ENCODE data around the gene PCDHA4. TPM values are rescaled to one million over a fixed set of nuclear protein-coding genes. Genes with fewer than 3 reads are reported as not detected.
"Not testable (repeated sequence)": the region's sequence is repeated elsewhere in the genome, so short reads cannot be mapped to it uniquely, and the experiment has no call there.

PCDHA4 gene
- total and polyA plus RNA-seq, 2 experiments from 2014 or later: not detected

DNA sequence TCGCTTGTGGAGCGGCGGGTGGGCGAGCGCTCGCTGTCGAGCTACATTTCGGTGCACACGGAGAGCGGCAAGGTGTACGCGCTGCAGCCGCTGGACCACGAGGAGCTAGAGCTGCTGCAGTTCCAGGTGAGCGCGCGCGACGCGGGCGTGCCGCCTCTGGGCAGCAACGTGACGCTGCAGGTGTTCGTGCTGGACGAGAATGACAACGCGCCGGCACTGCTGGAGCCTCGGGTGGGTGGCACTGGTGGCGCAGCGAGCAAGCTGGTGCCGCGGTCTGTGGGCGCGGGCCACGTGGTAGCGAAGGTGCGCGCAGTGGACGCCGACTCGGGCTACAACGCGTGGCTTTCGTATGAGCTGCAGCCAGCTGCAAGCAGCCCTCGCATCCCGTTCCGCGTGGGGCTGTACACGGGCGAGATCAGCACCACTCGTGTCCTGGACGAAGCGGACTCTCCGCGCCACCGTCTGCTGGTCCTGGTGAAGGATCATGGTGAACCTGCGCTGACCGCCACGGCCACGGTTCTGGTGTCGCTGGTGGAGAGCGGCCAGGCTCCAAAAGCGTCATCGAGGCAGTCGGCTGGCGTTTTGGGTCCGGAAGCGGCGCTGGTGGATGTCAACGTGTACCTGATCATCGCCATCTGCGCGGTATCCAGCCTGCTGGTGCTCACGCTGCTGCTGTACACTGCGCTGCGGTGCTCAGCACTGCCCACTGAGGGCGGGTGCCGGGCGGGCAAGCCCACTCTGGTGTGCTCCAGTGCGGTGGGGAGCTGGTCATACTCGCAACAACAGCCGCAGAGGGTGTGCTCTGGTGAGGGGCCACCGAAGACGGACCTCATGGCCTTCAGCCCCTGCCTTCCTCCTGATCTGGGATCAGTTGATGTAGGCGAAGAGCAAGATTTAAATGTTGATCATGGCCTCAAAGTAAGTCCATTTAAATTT lies 36.2 kb downstream of the PCDHA4 start:
- no peak for TF ChIP-seq EZH2phosphoT487 (IDR thresholded peaks at IDR 0.05; ENCODE audit: insufficient read depth, low read depth)
- TF ChIP-seq EZH2 (IDR thresholded peaks at IDR 0.05; ENCODE audit: insufficient read depth, poor library complexity, severe bottlenecking): no peak
- no peak overlapping the region for H2AFZ ChIP-seq
- H3K9me3 ChIP-seq (ENCODE audit: low read depth): no peaks in the 10 kb centered on the region
- H3F3A ChIP-seq (ENCODE audit: insufficient read depth): no peaks in the 10 kb centered on the region
- H3K36me3 ChIP-seq (ENCODE audit: low read depth): no peaks in the 10 kb centered on the region
- 49 to 52% methylated on average over 84 to 85 of the region's 87 CpGs for WGBS, 2 experiments (ENCODE audit: low coverage in 1 of 2, low lambda C conversion rate in 2 of 2, missing lambda C conversion rate in 2 of 2)
- H3K4me1 ChIP-seq (ENCODE audit: insufficient read depth): no peaks in the 10 kb centered on the region
- in situ Hi-C loops (cut with MboI): no loop called here
- H3K4me2 ChIP-seq (ENCODE audit: unreplicated experiment): no peak overlapping the region
- H3K27ac ChIP-seq: no peak overlapping the region
- no peaks in the 10 kb centered on the region for H3K79me2 ChIP-seq (ENCODE audit: insufficient read depth)
- no peaks in the 10 kb centered on the region for H4K20me1 ChIP-seq (ENCODE audit: insufficient read depth)
- H3K4me3 ChIP-seq: no peak overlapping the region
- no peak for DNase-seq
- H3K27me3 ChIP-seq (replicated peaks; ENCODE audit: insufficient read depth): no peaks in the 10 kb centered on the region
- H3K9me2 ChIP-seq (ENCODE audit: insufficient read depth): no peaks in the 10 kb centered on the region
- H3K9ac ChIP-seq: no peak overlapping the region

DNA sequence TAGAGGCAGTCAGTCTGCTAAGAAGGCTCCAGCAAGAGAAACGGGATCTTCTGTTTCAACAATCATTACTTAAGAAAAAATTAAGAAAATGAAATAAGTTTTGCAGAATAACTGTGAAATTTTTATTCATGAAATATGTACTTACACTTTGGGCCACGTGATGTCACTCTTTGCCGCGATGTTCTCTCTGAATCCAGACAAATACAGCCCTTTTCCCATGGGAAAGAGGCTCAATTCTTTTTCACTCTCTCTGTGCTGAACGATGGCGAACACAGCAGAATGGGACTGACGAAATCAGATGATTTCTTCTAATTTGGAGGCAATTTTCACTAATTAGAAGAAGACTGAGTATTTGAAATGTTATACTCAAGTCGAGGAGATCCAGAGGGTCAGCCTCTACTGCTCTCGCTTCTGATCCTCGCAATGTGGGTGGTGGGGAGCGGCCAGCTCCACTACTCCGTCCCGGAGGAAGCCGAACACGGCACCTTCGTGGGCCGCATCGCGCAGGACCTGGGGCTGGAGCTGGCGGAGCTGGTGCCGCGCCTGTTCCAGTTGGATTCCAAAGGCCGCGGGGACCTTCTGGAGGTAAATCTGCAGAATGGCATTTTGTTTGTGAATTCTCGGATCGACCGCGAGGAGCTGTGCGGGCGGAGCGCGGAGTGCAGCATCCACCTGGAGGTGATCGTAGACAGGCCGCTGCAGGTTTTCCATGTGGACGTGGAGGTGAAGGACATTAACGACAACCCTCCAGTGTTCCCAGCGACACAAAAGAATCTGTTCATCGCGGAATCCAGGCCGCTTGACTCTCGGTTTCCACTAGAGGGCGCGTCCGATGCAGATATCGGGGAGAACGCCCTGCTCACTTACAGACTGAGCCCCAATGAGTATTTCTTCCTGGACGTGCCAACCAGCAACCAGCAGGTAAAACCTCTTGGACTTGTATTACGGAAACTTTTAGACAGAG lies 41.6 kb downstream of the PCDHA4 start, which contains the start of gene PCDHA9:
PCDHA9 (plus strand) TSS at position 244 of the 964 bp plus-strand sequence; CDS start at position 358, 114 bp downstream.
- peak; percentile 7 for DNase-seq
- H2AFZ ChIP-seq; H3K27me3 ChIP-seq (replicated peaks; ENCODE audit: insufficient read depth); H3K4me1 ChIP-seq (ENCODE audit: insufficient read depth); in situ Hi-C loops (cut with MboI); H3K79me2 ChIP-seq (ENCODE audit: insufficient read depth); H3K9me3 ChIP-seq (ENCODE audit: low read depth); H4K20me1 ChIP-seq (ENCODE audit: insufficient read depth); H3F3A ChIP-seq (ENCODE audit: insufficient read depth); H3K4me3 ChIP-seq; H3K4me2 ChIP-seq (ENCODE audit: unreplicated experiment); H3K9ac ChIP-seq; H3K27ac ChIP-seq; H3K36me3 ChIP-seq (ENCODE audit: low read depth); H3K9me2 ChIP-seq (ENCODE audit: insufficient read depth): not testable (repeated sequence)
- WGBS, 2 experiments (ENCODE audit: low coverage in 1 of 2, low lambda C conversion rate in 2 of 2, missing lambda C conversion rate in 2 of 2): 17 to 21% methylated on average over 29 to 38 of the region's 48 CpGs

DNA sequence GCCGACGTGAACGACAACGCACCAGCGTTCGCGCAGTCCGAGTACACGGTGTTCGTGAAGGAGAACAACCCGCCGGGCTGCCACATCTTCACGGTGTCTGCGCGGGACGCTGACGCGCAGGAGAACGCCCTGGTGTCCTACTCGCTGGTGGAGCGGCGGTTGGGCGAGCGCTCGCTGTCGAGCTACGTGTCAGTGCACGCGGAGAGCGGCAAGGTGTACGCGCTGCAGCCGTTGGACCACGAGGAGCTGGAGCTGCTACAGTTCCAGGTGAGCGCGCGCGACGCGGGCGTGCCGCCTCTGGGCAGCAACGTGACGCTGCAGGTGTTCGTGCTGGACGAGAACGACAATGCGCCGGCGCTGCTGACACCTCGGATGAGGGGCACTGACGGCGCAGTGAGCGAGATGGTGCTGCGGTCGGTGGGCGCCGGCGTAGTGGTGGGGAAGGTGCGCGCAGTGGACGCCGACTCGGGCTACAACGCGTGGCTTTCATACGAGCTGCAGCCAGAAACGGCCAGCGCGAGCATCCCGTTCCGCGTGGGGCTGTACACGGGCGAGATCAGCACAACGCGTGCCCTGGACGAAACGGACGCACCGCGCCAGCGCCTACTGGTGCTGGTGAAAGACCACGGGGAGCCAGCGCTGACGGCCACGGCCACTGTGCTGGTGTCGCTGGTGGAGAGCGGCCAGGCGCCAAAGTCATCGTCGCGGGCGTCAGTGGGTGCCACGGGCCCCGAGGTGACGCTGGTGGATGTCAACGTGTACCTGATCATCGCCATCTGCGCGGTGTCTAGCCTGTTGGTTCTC lies 43.2 kb downstream of the PCDHA4 start:
- in situ Hi-C loops (cut with MboI); H3K27me3 ChIP-seq (replicated peaks; ENCODE audit: insufficient read depth): not testable (repeated sequence)
- WGBS, 2 experiments (ENCODE audit: low coverage in 1 of 2, low lambda C conversion rate in 2 of 2, missing lambda C conversion rate in 2 of 2): 47 to 49% methylated on average over 96 to 101 of the region's 101 CpGs

More for the DNA sequence above, 43.2 kb downstream of the PCDHA4 start:
- not testable (repeated sequence) for H3K4me2 ChIP-seq (ENCODE audit: unreplicated experiment); H2AFZ ChIP-seq; H3K9ac ChIP-seq; H3F3A ChIP-seq (ENCODE audit: insufficient read depth); H3K9me2 ChIP-seq (ENCODE audit: insufficient read depth); H3K79me2 ChIP-seq (ENCODE audit: insufficient read depth); H3K9me3 ChIP-seq (ENCODE audit: low read depth); H3K27ac ChIP-seq; H3K4me3 ChIP-seq; DNase-seq; H3K36me3 ChIP-seq (ENCODE audit: low read depth); H3K4me1 ChIP-seq (ENCODE audit: insufficient read depth); H4K20me1 ChIP-seq (ENCODE audit: insufficient read depth)
